Right hindlimb (tissue), 1 donor: ENCODE results near the gene CEL.

ENCODE experiments used
- DNase-seq: peaks from one replicate; pipeline ENCODE4 v3.0.0-alpha.2; 2018

Gene CEL

DNA sequence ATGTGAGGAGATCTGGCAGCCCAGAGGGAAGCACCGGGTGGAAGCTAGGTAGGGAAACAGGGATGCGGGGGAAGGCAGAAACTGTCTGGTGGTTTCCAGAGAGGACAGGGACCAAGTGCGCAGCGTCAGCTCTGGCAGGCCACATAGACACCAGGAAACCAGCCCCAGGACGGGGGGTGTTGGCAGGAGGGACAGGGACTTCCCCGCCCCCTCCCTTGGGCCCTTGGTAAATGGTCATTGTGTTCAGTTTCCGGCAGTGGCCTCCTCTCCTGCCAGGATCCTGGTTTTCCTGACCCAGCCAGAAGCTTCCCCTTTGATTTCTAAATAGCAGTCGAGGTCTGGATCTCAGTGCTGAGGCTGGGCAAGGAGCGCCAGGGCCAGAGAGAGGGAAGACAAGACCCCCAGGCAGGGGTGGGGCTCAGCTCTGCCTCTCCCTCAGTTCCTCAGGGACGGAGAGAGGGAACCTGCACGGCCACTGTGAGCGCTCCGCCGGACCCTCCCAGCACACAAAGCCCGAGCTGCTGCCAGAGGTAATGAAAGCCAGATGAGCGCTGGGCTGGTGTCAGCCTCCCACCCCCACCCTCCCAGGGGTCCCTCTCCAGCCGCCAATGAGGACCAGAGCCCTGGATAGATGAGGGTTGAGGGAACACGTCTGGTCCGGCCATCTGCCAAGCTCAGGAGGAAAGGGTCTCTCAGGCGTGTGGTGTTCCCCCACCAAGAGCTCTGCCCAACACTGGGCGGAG, 57.5 kb downstream of the CEL start:
- DNase-seq: peak; percentile 87

DNA sequence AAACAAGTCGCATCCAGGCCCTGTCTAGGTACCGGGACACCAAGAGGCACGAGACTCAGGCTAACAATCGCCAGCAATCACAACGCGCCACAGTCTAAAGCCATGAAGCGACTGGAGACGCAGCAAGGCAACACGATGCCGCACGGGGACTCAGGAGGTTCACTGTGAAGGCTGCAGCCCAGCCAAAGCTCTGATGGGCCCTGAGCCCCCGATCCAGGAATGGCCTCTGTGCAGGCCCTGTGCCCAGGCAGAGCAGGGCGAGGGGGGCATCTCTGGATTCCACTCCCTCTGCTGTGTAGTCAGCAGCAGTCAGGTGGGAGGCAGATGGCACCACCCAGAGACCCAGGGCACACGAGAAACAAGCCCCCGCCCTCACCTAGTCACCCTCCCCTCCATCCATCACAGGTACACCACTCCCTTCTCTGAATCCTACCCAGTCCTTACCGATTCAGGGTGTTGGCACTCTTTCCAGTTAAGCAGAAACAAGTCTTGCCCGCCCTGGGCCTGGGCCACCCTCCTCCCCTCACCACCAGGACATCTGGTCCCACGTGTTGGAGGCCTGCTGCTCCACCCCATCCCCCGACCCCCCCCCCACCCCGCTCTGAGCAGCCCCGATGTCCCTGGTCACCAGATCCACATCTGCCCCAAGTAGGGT, 58.2 kb downstream of the CEL start:
- DNase-seq: no peak

DNA sequence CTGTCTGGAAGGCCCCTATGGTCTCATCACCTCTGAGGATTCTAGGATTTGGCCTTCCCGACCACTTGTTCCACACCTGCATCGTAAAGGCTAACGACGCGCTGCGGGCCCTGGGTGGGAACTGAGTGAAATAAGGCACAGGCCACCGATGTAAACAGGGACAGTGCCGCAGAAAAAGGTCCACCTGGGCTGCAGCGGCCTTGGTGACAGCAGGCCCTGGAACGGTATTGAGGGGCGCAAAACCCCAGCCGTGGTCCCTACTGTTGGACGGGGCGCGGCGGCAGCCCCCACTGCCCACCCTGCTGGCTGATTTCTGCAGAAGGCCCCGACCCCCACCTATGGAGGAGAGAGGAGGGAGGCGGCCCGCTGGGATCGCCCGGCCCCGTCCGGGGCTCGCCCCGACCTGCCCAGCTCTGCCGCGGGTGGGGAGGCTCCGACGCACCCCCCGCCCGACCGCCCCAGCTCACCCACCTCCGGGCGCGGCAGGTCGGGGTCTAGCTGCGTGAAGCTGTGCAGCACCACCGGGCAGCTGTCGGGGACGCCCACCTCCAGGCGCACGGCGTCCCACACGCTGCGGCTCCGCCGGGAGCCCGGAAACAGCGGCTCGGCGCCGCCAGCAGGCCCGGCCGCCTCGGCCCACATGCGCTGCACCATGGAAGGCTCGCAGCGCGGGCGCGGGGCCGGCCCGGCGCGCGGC, 58.9 kb downstream of the CEL start:
- no peak for DNase-seq
